GM23248 (cell line): ENCODE results near the gene ADO.

ENCODE experiments used
- EZH2 ChIP-seq: fragments of 200-600 bp; sonication (generic); IDR thresholded peaks from 2 replicates; pipeline ENCODE4 v1.6.1; 2018; ENCODE audit warnings: antibody characterized with exemption, mild to moderate bottlenecking; ENCODE audit not compliant: insufficient read depth, poor library complexity, severe bottlenecking
- EZH2phosphoT487 ChIP-seq: fragments of 200-600 bp; sonication (generic); IDR thresholded peaks from 2 replicates; pipeline ENCODE4 v1.6.1; 2018; ENCODE audit warnings: antibody characterized with exemption, moderate library complexity, mild to moderate bottlenecking, low read depth; ENCODE audit not compliant: insufficient read depth

DNA sequence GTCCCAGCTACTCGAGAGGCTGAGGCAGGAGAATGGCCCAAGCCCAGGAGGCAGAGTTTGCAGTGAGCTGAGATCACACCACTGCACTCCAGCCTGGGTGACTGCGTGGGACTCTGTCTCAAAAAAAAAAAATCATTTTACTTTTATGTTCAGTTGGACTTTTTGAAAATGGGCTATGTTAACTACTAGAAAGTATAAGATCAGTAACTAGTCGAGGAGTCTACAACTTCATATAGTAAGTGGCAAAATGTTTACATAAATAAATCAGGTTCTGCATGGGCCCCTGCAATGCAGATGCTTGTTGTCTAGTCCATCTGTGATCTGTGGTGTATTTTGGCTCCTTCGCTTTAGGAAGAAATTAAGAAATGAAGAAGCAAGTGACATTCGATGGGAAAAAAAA, 12.3 kb upstream of the ADO start:
- TF ChIP-seq EZH2 (no peak), EZH2phosphoT487 (no peak)
